HFF-Myc (cell line): ENCODE measurements around the gene ENTPD8.

Experiments used
- DNase-seq: peaks from one replicate; pipeline ENCODE4 v3.0.0-alpha.2; 2011; ENCODE audit warnings: low read depth; ENCODE audit errors: extremely low read depth
- H3K4me3 ChIP-seq: replicated peaks from 2 replicates; pipeline ENCODE4 v1.5.1; 2011; ENCODE audit warnings: low read depth, mild to moderate bottlenecking, control low read depth, low read length
- TF ChIP-seq, protein P1 (sequence below): IDR thresholded peaks from 2 replicates; pipeline ENCODE4 v1.5.1; 2012; ENCODE audit warnings: mild to moderate bottlenecking, low read depth, low read length, control low read depth; ENCODE audit errors: missing control alignments

Gene ENTPD8, protein sequence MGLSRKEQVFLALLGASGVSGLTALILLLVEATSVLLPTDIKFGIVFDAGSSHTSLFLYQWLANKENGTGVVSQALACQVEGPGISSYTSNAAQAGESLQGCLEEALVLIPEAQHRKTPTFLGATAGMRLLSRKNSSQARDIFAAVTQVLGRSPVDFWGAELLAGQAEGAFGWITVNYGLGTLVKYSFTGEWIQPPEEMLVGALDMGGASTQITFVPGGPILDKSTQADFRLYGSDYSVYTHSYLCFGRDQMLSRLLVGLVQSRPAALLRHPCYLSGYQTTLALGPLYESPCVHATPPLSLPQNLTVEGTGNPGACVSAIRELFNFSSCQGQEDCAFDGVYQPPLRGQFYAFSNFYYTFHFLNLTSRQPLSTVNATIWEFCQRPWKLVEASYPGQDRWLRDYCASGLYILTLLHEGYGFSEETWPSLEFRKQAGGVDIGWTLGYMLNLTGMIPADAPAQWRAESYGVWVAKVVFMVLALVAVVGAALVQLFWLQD

DNA sequence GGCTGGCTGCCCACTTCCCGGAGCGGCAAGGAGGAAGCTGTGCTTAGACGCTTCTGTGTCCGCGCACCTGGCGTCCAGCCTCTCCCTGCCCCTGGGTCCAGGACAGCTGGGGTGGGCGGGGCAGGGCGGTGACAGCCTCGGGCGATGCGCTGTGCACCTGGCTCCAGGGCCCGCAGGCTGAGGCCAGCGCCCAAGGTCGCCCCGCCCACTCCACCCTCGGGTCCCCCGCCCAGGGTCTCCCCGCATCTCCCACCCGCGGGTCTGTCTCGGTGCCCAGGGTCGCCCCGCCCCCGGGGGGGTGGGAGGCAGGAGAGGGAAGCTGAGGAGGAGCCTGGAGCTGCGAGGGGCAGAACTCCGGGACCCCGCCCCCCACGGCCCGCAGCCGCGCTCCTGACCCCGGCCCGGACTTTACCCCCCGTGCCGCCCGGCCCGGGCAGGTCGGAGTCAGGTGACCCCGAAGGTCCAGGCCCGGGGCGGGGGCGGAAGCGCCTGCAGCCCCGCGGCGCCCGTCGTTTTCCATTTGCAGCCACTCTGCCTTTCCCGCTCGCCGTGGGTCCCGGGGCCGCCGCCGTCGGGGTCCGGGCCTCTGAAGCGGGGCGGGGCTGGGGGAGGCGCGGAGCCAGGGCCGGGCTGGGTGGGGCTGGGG lies at the start of gene ENTPD8:
ENTPD8 (minus strand) TSS at position 69 of the 646 bp plus-strand sequence. CDS start 3,072 bp downstream, outside the sequence.
- DNase-seq, result no peak
- H3K4me3 ChIP-seq, result peak within 1 kb of the TSS; percentile 27
- TF ChIP-seq, protein P1, sequence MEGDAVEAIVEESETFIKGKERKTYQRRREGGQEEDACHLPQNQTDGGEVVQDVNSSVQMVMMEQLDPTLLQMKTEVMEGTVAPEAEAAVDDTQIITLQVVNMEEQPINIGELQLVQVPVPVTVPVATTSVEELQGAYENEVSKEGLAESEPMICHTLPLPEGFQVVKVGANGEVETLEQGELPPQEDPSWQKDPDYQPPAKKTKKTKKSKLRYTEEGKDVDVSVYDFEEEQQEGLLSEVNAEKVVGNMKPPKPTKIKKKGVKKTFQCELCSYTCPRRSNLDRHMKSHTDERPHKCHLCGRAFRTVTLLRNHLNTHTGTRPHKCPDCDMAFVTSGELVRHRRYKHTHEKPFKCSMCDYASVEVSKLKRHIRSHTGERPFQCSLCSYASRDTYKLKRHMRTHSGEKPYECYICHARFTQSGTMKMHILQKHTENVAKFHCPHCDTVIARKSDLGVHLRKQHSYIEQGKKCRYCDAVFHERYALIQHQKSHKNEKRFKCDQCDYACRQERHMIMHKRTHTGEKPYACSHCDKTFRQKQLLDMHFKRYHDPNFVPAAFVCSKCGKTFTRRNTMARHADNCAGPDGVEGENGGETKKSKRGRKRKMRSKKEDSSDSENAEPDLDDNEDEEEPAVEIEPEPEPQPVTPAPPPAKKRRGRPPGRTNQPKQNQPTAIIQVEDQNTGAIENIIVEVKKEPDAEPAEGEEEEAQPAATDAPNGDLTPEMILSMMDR, result no peak

DNA sequence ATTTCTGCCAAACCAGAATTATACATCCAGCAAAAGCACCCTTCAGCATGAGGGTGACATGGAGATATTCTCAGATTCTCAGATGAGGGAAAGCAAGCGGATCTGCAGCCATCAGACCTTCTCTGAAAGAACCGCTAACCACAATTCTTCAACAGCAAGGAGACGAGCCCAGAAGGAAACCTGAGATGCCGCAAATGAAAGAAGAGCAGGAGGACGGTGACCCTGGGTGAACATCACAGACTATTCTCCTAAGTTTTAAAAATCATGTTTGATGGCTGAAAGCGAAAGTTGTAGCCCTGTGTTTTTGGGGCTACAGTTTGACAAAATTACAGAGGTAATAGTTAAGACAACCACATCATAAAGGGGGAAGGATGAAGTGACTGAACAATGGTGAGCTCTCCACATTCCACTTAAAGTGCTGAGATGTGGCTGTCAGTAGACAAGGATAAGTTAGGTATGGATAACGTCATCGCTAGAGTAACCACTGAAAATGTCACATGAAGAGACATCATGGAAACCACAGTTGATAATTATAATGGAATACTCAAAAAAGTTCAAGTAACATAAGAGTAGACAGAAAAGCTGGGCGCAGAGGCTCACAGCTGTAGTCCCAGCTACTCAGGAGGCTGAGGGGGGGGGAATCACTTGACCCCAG lies 49.5 kb upstream of the ENTPD8 start:
- TF ChIP-seq, protein P1, result no peak
- no peak for DNase-seq
- no peak overlapping the region for H3K4me3 ChIP-seq

DNA sequence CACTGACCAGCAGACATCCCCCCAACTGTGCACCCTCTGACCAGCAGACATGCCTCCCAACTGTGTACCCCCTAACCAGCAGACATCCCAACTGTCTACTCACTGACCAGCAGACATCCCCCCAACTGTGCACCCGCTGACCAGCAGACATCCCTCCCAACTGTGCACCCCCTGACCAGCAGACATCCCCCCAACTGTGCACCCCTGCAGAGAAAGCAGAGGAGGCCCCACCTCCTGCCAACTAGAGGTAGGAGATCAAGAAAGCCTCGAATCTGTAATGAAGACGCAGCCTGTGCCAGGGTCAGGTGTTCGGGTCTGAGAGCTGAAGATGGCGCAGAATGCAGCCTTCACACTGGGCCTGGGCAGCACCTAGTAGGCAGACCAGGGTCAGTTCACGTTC lies 47.7 kb upstream of the ENTPD8 start:
- H3K4me3 ChIP-seq, result no peak overlapping the region
- TF ChIP-seq, protein P1, result no peak
- no peak for DNase-seq

DNA sequence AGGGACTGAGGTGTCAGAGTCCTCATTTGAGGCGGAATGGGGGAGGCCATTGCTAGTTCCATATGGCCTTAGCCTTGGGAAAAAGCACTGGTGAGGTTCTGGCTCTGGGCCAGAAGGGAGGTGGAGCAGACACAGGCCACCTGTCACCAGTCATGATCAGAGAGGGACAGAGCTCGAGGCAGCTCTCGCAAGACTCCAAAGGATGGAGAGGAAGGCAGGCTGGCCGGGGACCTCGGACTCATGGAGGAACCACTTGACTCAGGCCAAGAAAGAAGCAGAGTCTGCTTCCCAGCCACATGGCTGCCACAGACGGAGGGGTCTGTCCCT lies 47.1 kb upstream of the ENTPD8 start:
- DNase-seq, result no peak
- H3K4me3 ChIP-seq, result no peak overlapping the region
- TF ChIP-seq, protein P1, result no peak

DNA sequence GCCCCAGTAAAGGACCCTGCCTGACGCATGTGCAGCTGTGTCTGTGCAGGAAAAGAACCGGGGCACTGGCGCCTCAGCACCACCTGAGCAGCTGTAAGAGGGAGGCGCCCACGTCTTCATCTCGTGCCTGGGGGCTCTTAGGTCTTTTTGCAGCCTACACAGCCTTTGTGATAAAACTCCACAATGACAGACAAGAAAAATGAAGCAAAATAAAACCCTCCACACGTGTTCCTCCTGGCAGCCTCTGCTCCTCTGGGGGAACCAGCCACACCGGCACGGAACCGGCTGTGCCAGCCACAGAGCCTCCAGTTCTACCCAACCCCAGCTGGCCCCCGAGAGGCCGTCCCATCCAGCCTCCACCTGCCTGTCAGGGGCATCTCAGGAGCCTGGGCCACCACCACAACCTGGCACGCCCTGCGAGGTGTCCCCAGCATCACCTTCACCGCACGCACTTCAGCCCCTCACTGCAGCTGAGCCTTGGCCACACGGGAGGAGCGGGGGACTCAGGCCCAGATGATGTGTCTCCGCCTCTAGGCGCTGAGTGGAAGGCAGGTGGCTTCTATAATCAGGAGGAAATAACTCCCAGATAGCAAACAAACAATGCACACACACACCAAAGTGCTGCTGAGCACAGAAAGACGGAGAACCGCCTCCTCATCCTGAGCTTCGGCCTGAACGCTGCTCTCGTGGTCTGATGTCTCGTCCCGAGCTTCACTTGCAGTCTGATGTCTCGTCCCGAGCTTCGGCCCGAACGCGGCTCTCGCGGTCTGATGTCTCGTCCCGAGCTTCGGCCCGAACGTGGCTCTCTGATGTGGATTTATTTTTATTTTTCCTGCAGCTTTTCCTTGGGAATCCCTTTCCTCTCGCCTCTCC lies 46.5 kb upstream of the ENTPD8 start:
- DNase-seq, result no peak
- TF ChIP-seq, protein P1, result no peak
- H3K4me3 ChIP-seq, result no peak overlapping the region
